SHP77 treated with DMSO at 0.1 percent for 48 hours (cell line): ENCODE data around the gene SMAD6.

Source experiments
- DNase-seq: peaks from one replicate; lab custom pipeline; 2025; lab: John Stamatoyannopoulos, UW

The SMAD6 gene

DNA sequence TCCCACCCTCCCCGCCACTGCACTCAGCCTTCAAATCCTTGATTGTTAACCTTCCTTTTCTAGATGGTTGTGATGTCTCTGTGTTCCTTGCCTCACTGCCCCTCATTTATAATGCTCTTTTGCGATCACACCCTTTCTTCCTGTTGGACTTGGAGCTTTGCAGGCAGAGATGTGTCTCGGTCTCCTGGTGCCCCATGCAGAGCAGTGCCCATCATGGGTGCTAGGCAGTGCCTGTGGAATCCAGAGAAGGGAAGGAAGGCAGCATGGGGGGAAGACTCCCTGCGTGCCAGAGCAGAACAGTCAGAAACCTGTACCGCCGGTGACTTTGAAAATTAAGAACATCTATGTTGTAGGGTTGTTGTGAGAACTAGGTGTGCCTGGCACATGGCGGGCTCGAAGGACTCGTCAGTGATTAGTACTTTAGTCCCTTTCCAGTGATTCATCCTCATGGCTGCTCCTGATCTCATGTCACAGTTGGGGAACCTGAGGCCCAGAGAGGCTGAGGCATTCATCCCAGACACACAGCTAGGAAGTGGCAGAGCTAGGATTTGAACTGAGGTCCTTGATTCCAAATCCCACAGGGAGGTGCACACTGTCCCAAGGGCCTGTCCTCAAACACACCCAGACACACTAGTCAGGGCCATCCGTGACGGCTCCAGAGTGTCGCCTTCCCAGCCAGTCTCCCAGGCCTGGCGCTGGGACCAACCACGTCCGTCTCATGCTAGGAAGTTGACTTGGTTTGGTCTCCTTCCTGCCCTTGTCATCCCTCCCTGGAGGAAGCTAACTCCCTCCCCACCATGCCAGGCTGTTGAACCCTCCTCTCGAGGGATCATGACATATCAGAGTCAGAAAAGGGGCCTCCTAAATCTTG, 58.3 kb downstream of the SMAD6 start:
- DNase-seq: no peak

DNA sequence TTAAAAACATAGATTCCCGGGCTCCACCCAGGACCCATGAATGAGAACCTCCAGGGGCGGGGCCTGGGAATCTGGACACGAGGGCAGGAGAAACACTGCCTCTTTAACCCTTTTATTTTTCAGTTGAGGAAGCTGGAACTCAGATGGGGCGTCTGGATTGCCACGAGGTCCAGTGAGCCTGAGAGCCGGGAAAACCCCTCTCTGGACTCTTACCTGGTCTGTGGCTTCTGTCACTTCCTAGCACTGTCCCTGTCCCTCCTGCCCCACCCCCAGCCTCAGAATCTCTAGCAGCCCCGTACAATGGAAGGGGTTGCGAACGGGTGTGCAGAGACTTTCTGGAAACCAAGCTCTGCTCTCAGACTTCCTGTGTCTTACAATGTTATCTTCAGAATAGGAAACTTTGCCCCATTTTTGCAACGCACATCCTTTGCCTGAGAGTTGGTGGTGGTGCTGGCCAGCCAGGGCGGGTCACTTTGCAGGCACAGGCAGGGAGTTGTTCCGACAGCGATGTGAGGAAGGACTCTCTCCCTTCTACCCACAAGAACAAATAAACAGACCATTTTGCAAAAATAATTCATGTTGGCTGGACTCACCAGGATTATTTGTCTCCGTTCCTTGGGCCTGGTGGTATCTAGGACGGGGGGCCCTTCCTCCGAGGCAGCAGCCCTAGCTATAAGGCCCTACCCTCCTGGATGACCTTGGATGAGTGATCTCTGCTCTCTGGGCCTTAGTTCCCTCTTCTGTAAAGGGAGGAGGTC, 59.1 kb downstream of the SMAD6 start:
- DNase-seq: no peak

GRCh38 chr15:66761726-66762595, 59.9 kb downstream of the SMAD6 start:
- no peak for DNase-seq

DNA sequence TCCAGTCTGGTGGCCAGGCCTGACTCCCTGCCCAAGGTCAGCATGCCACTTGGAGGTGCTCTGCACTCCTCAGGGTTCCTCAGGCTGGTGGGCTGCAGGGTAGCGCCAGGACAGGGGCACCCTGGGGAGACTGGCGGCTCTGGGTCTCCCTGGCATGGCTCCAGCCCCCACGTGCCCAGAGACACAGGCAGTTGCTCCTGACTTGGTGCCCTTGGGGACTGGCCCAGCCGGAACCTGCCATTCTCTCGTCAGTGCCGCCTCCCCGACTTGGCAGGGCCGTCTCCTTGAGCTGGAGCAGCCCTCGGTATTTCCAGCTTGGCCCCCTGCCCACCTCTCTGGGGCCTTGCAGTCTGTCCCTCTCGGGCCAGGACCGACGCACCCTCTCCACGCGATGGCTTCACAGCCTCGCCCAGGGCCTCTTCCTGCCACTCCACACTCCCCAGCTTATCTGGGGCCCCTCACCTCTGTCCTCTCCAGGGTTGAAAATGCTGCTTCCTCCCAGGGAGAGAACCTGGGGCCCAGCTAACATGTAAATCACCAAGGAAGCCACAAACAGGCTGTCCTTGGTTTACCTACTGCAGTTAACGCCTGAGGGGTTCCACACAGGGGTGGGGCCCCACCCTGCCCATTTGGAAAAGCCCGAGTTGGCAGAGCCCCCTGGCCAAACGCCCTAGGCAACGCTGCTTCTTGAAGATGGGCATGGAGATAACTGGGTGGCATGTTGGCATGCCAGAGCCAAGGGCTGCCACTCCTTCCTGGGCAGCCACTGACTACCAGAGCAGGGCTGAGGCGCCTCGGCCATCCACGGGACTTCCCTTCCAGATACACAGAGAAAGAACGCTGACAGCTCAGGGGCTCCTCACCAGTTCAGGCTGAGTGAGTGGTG, 61.4 kb downstream of the SMAD6 start:
- DNase-seq: no peak

DNA sequence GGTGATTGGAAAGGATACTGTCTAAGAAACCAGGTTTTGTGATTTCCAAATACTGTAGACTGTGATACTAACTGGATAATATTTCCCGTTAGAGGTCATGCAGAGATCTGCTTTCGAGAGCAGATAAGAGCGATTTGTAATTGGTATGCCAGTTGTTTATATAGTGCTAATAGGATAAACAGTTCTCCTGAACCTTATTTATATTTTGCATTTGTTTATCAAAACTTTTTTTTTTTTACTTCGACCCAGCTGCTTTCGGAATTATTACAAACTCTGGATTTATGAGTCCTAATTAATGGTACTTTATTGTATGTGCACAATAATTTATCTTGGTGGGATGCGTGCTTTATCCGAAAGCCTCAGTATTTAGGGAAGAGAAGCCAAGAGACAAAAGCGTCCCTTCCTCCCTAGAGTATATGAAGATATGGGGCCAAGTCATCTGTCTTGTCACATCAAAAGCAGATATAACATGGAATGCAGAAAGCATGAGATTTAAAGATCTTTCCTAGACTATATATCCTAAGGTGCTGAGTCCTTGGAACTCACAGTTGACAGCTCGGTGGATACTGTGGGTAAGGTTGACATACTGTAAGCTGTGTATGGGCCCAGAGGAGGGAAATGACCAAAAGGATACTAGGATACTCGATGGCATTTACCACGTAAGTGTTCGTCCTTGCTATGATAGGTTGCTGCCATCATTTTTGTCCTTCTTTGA, 62.2 kb downstream of the SMAD6 start:
- no peak for DNase-seq

- no peak for DNase-seq
Observed at GRCh38 chr15:66765478-66766281, 63.6 kb downstream of the SMAD6 start.

GRCh38 chr15:66766282-66767230, 64.5 kb downstream of the SMAD6 start:
- DNase-seq: no peak

GRCh38 chr15:66767240-66767659, 65.2 kb downstream of the SMAD6 start:
- no peak for DNase-seq

GRCh38 chr15:66768987-66769386, 67.0 kb downstream of the SMAD6 start:
- no peak for DNase-seq

DNA sequence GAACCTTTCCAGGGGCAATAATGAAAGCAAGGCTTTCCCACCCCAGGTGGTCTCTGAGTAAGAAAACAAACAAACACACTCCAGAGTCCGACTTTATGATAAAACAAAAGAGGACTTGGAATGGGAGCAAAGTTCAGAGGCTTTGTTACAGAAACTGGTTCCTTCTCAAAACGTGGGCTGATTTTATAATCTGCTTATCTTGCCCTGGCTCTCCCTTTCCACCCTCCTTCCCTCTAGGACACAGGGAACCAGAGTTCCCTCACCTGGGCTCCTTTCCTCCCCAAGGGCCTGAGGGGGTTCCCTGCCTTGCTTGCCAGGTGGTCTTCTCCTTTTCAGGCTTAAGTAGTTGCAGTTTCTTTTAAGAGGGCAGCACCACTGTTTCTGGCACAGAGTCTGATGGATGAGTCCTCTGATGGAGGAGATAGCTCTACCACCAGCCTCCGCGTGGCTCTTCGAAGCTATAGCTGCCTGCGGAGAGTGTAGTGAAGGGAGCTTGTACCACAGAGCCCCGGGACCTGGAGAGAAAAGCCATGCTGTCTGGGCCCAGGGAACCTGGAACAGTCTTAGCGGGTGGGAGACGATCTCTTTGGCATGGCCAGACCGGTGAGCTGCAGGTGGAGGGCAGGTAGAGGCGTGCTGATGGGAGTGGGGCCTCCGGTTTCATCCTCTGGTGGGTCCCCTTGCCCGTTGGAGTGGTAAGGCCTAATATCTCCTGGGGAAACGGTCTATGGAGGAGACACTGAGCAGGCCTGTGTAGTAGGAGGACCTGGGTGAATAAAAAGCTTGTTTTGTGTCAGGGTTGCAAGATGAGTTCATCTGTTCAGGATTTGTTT, 68.7 kb downstream of the SMAD6 start:
- no peak for DNase-seq

- DNase-seq: no peak
Observed at GRCh38 chr15:66771351-66771650, 69.3 kb downstream of the SMAD6 start.

- no peak for DNase-seq
Observed at GRCh38 chr15:66772604-66773128, 70.6 kb downstream of the SMAD6 start.

GRCh38 chr15:66773129-66773873, 71.3 kb downstream of the SMAD6 start:
- no peak for DNase-seq

GRCh38 chr15:66774001-66774814, 72.2 kb downstream of the SMAD6 start:
- peak; percentile 6 for DNase-seq

- DNase-seq: no peak
Observed at GRCh38 chr15:66775127-66776105, 73.4 kb downstream of the SMAD6 start.
